ENCODE data around the gene LHFPL3. TPM values are rescaled to one million over a fixed set of nuclear protein-coding genes. Genes with fewer than 3 reads are reported as not detected.
A peak's percentile ranks its signal among the peaks of the same experiment; 100 is the strongest.

LHFPL3 gene
- polyA plus RNA-seq, 2 of the 4 experiments (the other 2 are of a cell fraction) = not detected

DNA sequence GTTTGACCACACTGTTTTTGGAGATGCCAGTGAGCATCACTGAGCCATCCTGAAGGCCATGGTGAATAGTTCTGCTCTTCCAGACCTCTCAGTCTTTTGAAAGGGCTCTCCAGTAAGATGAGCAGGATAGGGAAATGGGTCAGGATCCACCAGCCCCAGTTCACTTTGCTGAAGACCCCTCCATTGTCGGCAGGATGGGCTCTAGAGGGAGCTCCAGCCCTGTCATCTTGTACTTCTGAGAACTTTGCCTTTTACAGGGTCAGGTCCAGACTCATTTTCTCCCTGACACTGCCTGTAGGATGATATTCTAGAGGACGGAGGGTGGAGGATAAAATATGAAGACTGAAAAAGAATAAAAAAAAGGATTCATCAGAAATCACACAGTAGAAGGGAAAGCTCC, 13.1 kb downstream of the LHFPL3 start:
- CTCF ChIA-PET = interaction anchor here (0.7 kb wide), 1 partner anchor 577 kb away, joined by 3 read pairs; no protein-coding TSS in a partner anchor
- DNase-seq (ENCODE audit: low read depth in 1 of 2, low spot score in 1 of 2) = peak in 1 of 2 experiments; percentile 2
- no peak overlapping the region for H3K4me3 ChIP-seq
- no peak overlapping the region for H3K27ac ChIP-seq
- POLR2A ChIA-PET = no interaction called here
- no peaks in the 10 kb centered on the region for H3K9me3 ChIP-seq
- FAIRE-seq = no peak
- no peaks in the 10 kb centered on the region for H3K4me1 ChIP-seq
- peak in 1 of 2 experiments; percentile 74; a peak in 3 of 6 replicates for ATAC-seq
- H3K4me2 ChIP-seq = no peak overlapping the region
- TF ChIP-seq RAD21 (conservative IDR thresholded peaks at IDR 0.05 in 1 of 2, IDR thresholded peaks at IDR 0.05 in 1 of 2) (peak in 1 of 2 experiments; percentile 36; a peak in 2 of 5 replicates), KDM1A (IDR thresholded peaks at IDR 0.05; ENCODE audit: low read depth) (no peak), RNF2 (IDR thresholded peaks at IDR 0.05; ENCODE audit: borderline replicate concordance, low read depth) (no peak)
- WGBS (ENCODE audit: missing lambda C conversion rate) = 0% methylated on average over 2 of the region's 2 CpGs

DNA sequence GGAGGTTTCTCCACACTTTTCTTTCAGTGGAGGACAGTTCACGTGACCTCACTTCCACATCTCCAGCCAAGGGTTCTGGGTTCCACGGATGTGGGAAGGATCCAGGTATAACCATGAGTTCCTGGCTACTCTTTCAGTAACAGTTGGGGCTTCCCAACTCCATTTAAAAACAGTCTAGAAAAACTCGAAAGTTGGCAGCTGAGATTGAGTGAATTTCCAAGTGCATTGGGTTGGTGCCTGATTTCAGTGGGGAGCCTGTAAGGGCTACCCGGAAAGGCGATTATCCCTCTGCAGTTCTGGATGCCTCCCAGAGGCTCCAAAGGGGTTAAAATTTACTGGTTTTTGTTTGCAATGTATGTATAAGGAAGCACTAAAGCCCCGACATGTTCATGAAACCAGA, 24.3 kb downstream of the LHFPL3 start:
- no peak for FAIRE-seq
- no peak for ATAC-seq
- H3K4me1 ChIP-seq = no peaks in the 10 kb centered on the region
- CTCF ChIA-PET = no interaction called here
- TF ChIP-seq MYC (IDR thresholded peaks at IDR 0.05; ENCODE audit: borderline replicate concordance, low read length) = no peak
- TF ChIP-seq HEYL (CRISPR knock-in tag; IDR thresholded peaks at IDR 0.05) = no peak
- no peak for TF ChIP-seq FOSL2 (IDR thresholded peaks at IDR 0.05)
- TF ChIP-seq FOSL2 (CRISPR knock-in tag; IDR thresholded peaks at IDR 0.05) = no peak
- TF ChIP-seq PHF8 (IDR thresholded peaks at IDR 0.05; ENCODE audit: borderline replicate concordance, low read depth) = no peak
- no peak for TF ChIP-seq GATA3 (IDR thresholded peaks at IDR 0.05; ENCODE audit: borderline replicate concordance)
- TF ChIP-seq HDAC2 (IDR thresholded peaks at IDR 0.05) = no peak
- TF ChIP-seq JUN (IDR thresholded peaks at IDR 0.05) = no peak
- no peak for TF ChIP-seq RAD21 (conservative IDR thresholded peaks at IDR 0.05 in 1 of 2, IDR thresholded peaks at IDR 0.05 in 1 of 2)
- TF ChIP-seq, protein P1, sequence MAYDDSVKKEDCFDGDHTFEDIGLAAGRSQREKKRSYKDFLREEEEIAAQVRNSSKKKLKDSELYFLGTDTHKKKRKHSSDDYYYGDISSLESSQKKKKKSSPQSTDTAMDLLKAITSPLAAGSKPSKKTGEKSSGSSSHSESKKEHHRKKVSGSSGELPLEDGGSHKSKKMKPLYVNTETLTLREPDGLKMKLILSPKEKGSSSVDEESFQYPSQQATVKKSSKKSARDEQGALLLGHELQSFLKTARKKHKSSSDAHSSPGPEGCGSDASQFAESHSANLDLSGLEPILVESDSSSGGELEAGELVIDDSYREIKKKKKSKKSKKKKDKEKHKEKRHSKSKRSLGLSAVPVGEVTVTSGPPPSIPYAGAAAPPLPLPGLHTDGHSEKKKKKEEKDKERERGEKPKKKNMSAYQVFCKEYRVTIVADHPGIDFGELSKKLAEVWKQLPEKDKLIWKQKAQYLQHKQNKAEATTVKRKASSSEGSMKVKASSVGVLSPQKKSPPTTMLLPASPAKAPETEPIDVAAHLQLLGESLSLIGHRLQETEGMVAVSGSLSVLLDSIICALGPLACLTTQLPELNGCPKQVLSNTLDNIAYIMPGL (CRISPR knock-in tag; IDR thresholded peaks at IDR 0.05; ENCODE audit: borderline replicate concordance) = no peak
- no peak for TF ChIP-seq RFX5 (IDR thresholded peaks at IDR 0.05)
- TF ChIP-seq, protein P2, sequence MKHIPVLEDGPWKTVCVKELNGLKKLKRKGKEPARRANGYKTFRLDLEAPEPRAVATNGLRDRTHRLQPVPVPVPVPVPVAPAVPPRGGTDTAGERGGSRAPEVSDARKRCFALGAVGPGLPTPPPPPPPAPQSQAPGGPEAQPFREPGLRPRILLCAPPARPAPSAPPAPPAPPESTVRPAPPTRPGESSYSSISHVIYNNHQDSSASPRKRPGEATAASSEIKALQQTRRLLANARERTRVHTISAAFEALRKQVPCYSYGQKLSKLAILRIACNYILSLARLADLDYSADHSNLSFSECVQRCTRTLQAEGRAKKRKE (CRISPR knock-in tag; IDR thresholded peaks at IDR 0.05; ENCODE audit: low read depth) = no peak
- TF ChIP-seq NFE2L2 (conservative IDR thresholded peaks at IDR 0.05; ENCODE audit: low read length) = no peak
- TF ChIP-seq CBX2 (IDR thresholded peaks at IDR 0.05; ENCODE audit: borderline replicate concordance, low read depth) = no peak
- no peak for TF ChIP-seq KDM1A (IDR thresholded peaks at IDR 0.05; ENCODE audit: low read depth)
- TF ChIP-seq FOSB (CRISPR knock-in tag; IDR thresholded peaks at IDR 0.05) = no peak
- H3K9me3 ChIP-seq = no peaks in the 10 kb centered on the region
- H3K27ac ChIP-seq = no peak overlapping the region
- no peak overlapping the region for H3K4me3 ChIP-seq
- POLR2A ChIA-PET = no interaction called here
- H3K4me2 ChIP-seq = no peak overlapping the region
- DNase-seq (ENCODE audit: low read depth in 1 of 2, low spot score in 1 of 2) = no peak
- 3% methylated on average over 6 of the region's 6 CpGs for WGBS (ENCODE audit: missing lambda C conversion rate)

DNA sequence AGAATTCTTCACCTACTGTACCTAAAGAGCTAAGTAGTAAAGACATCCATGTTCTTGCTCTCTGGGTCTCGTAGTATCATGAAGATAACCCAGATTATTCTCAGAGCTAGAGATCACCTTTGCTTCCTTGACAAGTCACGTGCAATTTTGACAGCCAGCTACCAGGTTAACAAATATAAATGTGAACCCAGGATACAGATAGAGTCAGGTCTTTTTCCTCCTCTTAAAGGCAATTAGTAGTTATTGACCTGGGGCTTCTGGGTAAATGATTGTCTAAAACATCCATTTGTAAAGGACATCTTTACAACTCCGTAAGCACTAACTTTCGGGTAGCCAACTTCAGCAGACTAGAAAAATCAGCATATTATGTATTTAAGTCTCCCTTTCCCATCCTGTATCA, 28.8 kb downstream of the LHFPL3 start:
- CTCF ChIA-PET = no interaction called here
- H3K4me1 ChIP-seq = no peaks in the 10 kb centered on the region
- WGBS (ENCODE audit: missing lambda C conversion rate) = 7% methylated on average over 4 of the region's 4 CpGs
- FAIRE-seq (no peak), DNase-seq (ENCODE audit: low read depth in 1 of 2, low spot score in 1 of 2) (no peak), ATAC-seq (no peak)
- POLR2A ChIA-PET = no interaction called here
- no peak overlapping the region for H3K4me2 ChIP-seq
- H3K27ac ChIP-seq = no peak overlapping the region
- no peak overlapping the region for H3K4me3 ChIP-seq
- TF ChIP-seq JUNB (IDR thresholded peaks at IDR 0.05) (no peak), GATA3 (IDR thresholded peaks at IDR 0.05; ENCODE audit: borderline replicate concordance) (no peak), KDM1A (IDR thresholded peaks at IDR 0.05; ENCODE audit: low read depth) (no peak), HOXA7 (CRISPR knock-in tag; IDR thresholded peaks at IDR 0.05) (no peak), JUN (IDR thresholded peaks at IDR 0.05) (no peak)
- H3K9me3 ChIP-seq = no peaks in the 10 kb centered on the region
